Heart left ventricle (tissue), 16 donors: ENCODE results near the gene KLHDC9. TPM values are rescaled to one million over a fixed set of nuclear protein-coding genes. Genes with fewer than 3 reads are reported as not detected.

Experiments used
- ATAC-seq, 4 donors: fragments of 200-7000 bp; cut with Tn5 transposase; one replicate each; pipeline ENCODE4 v1.9.1; 2020 to 2022; ENCODE audit warnings: moderate library complexity in 4 of 4, mild to moderate bottlenecking in 3 of 4, moderate number of reproducible peaks in 1 of 4
- DNase-seq, 5 donors: peaks; one replicate each; pipeline ENCODE4 v3.0.0-alpha.2; 2020
- H3K27ac ChIP-seq, 12 donors: fragments of 200-600 bp; sonication (generic) in 4 of 12; one replicate each; pipeline versions ENCODE4 v1.5.0 to v1.8.0; 2016 to 2022; ENCODE audit warnings: mild to moderate bottlenecking in 2 of 12
- H3K27me3 ChIP-seq, 9 donors: fragments of 200-600 bp; sonication (generic) in 2 of 9; one replicate each; pipeline versions ENCODE4 v1.5.1 to v1.8.0; 2016 to 2022; ENCODE audit warnings: mild to moderate bottlenecking in 3 of 9
- H3K36me3 ChIP-seq, 9 donors: fragments of 200-600 bp; sonication (generic) in 2 of 9; one replicate each; pipeline versions ENCODE4 v1.5.0 to v1.8.0; 2018 to 2022; ENCODE audit warnings: mild to moderate bottlenecking in 2 of 9
- H3K4me1 ChIP-seq, 12 donors: fragments of 200-600 bp; sonication (generic) in 4 of 12; one replicate each; pipeline versions ENCODE4 v1.5.0 to v1.8.0; 2016 to 2022; ENCODE audit warnings: mild to moderate bottlenecking in 3 of 12
- H3K4me3 ChIP-seq, 12 donors: fragments of 200-600 bp; sonication (generic) in 4 of 12; one replicate each; pipeline versions ENCODE4 v1.5.0 to v1.8.0; 2017 to 2022; ENCODE audit warnings: mild to moderate bottlenecking in 9 of 12, moderate library complexity in 4 of 12
- H3K9me3 ChIP-seq, 12 donors: fragments of 200-600 bp; sonication (generic) in 4 of 12; one replicate each; pipeline versions ENCODE4 v1.5.0 to v1.8.0; 2016 to 2022; ENCODE audit warnings: mild to moderate bottlenecking in 1 of 12
- POLR2A ChIP-seq, 2 donors: fragments of 450-650 bp; IDR thresholded peaks; one replicate each; pipeline ENCODE4 v1.6.1; 2017; ENCODE audit warnings: antibody characterized with exemption in 2 of 2, mild to moderate bottlenecking in 2 of 2, moderate library complexity in 2 of 2
- WGBS, 4 donors: extraction: QIAGEN DNeasy Blood & Tissue Kit in 2 of 4; methylation state at CpG; one replicate each; pipeline versions ENCODE4 v1.1.5 to v1.1.7; 2013 to 2018; 5-methylcytosine and 5-hydroxymethylcytosine counted together
- intact Hi-C, 10 donors: fragments of 100-400 bp; cut with DNase I; formaldehyde crosslinking; loops; one replicate each; pipeline versions ENCODE4 v1.11.1 to v1.14.2; 2022
- polyA plus RNA-seq, 2 donors: library from polyadenylated mRNA; stranded (reverse); fragments of 200-250 nt; gene quantifications; one replicate each; pipeline ENCODE4 v1.2.3, GENCODE V29; 2013
- total RNA-seq, 9 donors: library from RNA; depleted of rRNA in 2 of 9; stranded (reverse); fragments of >200 nt in 2 of 9; fragmentation: NEBNext Ultra II Directional in 3 of 9; extraction: Animal tissue kit (Norgen Biotek cat#: 25700) in 3 of 9; gene quantifications; one replicate each; pipeline versions ENCODE4 v1.1.0 to v1.2.4, GENCODE V29; 2016 to 2023
- TF ChIP-seq, protein P1 (sequence below), 12 donors: fragments of 200-600 bp; sonication (generic) in 4 of 12; IDR thresholded peaks; one replicate each; pipeline versions ENCODE4 v1.5.0 to v1.8.0; 2018 to 2022; ENCODE audit warnings: antibody characterized with exemption in 12 of 12, mild to moderate bottlenecking in 5 of 12
- donor health status: ischemic (EF 13 %, LVEDD 7.1; RV severe dilation, severe dysfunction).
- donor health status: healthy with polysubstance abuse.
- donor health status: DM: no; HTN: yes; CAD: no.
- donor health status: DM: no; HTN: no; CAD: no.
- donor health status: ischemic (EF 25% LVEDD 6.9; RV normal size, moderate dysfunction).
- donor health status: ischemic (EF 25% LVEDD 5.7; RV mildly dilated, moderate dysfunction).
- donor health status: healthy.
- donor health status: DM: yes; HTN: yes; CAD: no.
- donor health status: ischemic (EF 35%, LVEDD 5.7; RV mildly dilated, moderate dysfunction).
- donor health status: nonischemic (EF 11% LVEDD 7.7; RV severe dilation, severe dysfunction).
- donor health status: DM: yes; HTN: yes; CAD: no.
- donor health status: PGD.
- donor health status: ischemic (EF 29% LVEDD 5.4; RV normal size, mild dysfunction).
- donor health status: nonischemic (EF 23%, LVEDD 6.1; RV moderate dilation, normal function).

KLHDC9 gene
- total and polyA plus RNA-seq, 11 donors, result 0.43 to 13.3 (median 4.8) TPM

DNA sequence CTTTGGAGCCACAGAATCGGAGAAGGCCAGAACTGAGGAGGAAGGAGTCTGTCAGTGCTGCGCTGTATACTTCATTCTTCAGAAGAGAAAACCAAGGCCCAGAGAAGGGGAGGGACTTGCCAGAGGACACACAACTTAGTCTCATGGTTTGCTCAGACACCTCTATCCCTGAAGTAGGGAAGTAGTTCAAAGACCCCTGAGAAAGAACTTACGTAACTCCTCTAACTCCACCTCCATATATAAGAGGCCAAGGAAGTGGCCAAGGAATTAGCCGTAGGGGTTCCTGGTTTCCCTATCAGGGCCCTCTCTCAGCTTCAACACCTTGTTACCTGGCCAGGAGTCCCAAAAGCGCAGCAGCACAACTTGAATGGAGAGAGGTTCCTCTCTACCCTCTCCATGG is 8.2 kb upstream of the KLHDC9 start:
- DNase-seq (no peak), ATAC-seq (no peak)
- intact Hi-C loops, result loop anchor here in 3 of 10 donors (10.0 kb wide), 2 partner anchors 255 to 365 kb away; no protein-coding TSS in a partner anchor
- Histone ChIP-seq H3K27ac (no peak overlapping the region), H3K27me3 (no peaks in the 10 kb centered on the region), H3K4me3 (no peak overlapping the region), H3K36me3 (no peaks in the 10 kb centered on the region), H3K4me1 (no peaks in the 10 kb centered on the region), H3K9me3 (no peaks in the 10 kb centered on the region)
- TF ChIP-seq, protein P1, sequence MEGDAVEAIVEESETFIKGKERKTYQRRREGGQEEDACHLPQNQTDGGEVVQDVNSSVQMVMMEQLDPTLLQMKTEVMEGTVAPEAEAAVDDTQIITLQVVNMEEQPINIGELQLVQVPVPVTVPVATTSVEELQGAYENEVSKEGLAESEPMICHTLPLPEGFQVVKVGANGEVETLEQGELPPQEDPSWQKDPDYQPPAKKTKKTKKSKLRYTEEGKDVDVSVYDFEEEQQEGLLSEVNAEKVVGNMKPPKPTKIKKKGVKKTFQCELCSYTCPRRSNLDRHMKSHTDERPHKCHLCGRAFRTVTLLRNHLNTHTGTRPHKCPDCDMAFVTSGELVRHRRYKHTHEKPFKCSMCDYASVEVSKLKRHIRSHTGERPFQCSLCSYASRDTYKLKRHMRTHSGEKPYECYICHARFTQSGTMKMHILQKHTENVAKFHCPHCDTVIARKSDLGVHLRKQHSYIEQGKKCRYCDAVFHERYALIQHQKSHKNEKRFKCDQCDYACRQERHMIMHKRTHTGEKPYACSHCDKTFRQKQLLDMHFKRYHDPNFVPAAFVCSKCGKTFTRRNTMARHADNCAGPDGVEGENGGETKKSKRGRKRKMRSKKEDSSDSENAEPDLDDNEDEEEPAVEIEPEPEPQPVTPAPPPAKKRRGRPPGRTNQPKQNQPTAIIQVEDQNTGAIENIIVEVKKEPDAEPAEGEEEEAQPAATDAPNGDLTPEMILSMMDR (IDR thresholded peaks at IDR 0.05), result no peak
- TF ChIP-seq POLR2A (IDR thresholded peaks at IDR 0.05), result no peak
- WGBS, 4 donors, result 93 to 98% (median 96%) methylated on average over 5 of the region's 5 CpGs

DNA sequence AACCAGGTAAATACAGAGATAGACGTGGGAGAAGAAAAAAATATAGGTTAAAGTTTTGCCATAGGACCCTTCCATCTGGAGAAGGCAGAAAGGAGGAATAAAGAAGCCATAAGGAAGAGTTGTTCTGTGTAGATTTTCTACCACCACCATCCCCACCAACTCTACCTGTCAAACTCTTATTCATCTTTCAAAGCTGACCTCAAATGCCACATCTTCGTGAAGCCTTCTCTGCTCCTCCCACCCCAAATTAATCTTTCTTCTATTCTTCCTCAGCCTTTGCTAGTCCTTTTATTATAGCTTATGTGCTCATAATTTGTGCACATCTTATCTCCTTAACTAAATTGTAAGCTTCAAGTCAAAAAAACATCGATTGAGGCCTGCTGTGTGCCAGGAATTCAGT is 7.5 kb upstream of the KLHDC9 start:
- DNase-seq (no peak), ATAC-seq (no peak)
- Histone ChIP-seq H3K4me3 (no peak overlapping the region), H3K36me3 (no peaks in the 10 kb centered on the region), H3K9me3 (no peaks in the 10 kb centered on the region), H3K4me1 (peaks cover 0 to 2% (median 0%) of the 10 kb centered on the region in 12 donors), H3K27me3 (no peaks in the 10 kb centered on the region), H3K27ac (no peak overlapping the region)
- intact Hi-C loops, result loop anchor here in 3 of 10 donors (10.0 kb wide), 2 partner anchors 256 to 366 kb away; no protein-coding TSS in a partner anchor
- WGBS, 4 donors, result 82 to 87% (median 86%) methylated on average over 3 of the region's 3 CpGs
- TF ChIP-seq POLR2A (IDR thresholded peaks at IDR 0.05), result no peak
- TF ChIP-seq, protein P1 (IDR thresholded peaks at IDR 0.05), result no peak

DNA sequence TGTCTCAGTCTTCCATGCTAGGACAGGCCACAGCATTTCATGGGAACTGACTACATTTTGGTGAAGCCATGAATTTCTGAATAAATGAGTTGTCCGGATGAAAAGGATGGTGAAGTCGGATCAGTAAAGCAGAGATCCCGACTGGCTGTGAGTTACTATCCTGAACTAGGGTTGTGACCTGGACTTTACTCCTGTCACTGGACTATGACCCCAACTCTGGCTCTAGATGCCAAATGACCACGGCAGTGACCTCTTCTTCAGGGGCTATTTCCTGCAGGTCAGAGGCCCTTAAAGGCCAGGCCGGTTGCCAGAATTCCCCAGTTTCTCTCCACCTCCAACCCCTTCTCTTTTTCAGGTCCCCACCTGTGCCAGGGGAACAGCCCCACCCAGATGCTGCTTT is 7.1 kb upstream of the KLHDC9 start:
- Histone ChIP-seq H3K9me3 (no peaks in the 10 kb centered on the region), H3K4me1 (peaks cover 0 to 7% (median 0%) of the 10 kb centered on the region in 12 donors), H3K27me3 (no peaks in the 10 kb centered on the region), H3K4me3 (no peak overlapping the region), H3K27ac (no peak overlapping the region), H3K36me3 (no peaks in the 10 kb centered on the region)
- TF ChIP-seq POLR2A (IDR thresholded peaks at IDR 0.05), result no peak
- TF ChIP-seq, protein P1 (IDR thresholded peaks at IDR 0.05), result no peak
- intact Hi-C loops, result loop anchor here in 3 of 10 donors (10.0 kb wide), 2 partner anchors 256 to 366 kb away; no protein-coding TSS in a partner anchor
- 83 to 90% (median 85%) methylated on average over 5 of the region's 5 CpGs for WGBS, 4 donors
- no peak for DNase-seq
- no peak for ATAC-seq

DNA sequence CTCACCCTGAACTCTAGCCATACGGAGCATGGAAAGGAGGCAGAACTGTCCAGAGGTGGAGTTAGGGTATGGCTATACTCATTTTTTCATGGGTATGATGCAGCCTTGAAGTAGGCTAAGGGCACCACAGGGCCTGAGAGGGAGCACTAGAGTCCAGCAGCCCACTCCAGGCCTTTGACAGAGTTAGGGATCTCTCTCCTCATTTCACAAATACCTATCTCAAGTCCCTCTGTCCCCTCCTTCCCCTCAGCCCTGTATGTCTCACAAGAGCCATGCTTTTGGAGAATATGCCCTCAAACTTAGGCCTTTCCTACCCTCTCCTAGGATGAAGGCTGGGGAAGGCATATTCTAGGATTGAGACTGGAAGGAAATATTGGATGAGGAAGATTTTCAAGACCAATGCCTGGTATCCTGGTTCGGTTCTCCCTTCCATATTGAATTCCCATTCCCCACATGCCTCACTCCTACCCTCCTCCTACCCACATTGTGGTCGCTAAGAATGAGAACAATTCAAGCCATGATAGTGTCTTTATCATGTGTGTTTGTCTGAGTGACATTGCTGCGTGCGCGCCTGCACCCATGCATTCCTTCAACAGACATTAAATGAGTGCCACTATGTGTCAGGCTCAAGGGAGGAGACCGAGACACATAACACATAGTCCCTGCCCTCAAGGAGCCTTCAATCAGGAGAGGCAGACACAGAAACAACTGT is 6.2 kb upstream of the KLHDC9 start:
- no peak overlapping the region for H3K4me3 ChIP-seq
- peaks cover 0 to 15% (median 2%) of the 10 kb centered on the region in 12 donors for H3K4me1 ChIP-seq
- no peaks in the 10 kb centered on the region for H3K9me3 ChIP-seq
- no peaks in the 10 kb centered on the region for H3K36me3 ChIP-seq
- TF ChIP-seq, protein P1 (IDR thresholded peaks at IDR 0.05), result no peak
- TF ChIP-seq POLR2A (IDR thresholded peaks at IDR 0.05), result no peak
- H3K27ac ChIP-seq, result no peak overlapping the region
- WGBS, 4 donors, result 86 to 91% (median 90%) methylated on average over 6 to 7 of the region's 7 CpGs
- intact Hi-C loops, result loop anchor here in 3 of 10 donors (10.0 kb wide), 2 partner anchors 257 to 367 kb away; no protein-coding TSS in a partner anchor
- no peak for ATAC-seq
- H3K27me3 ChIP-seq, result no peaks in the 10 kb centered on the region
- no peak for DNase-seq
